GM21423 (cell line): ENCODE data around the gene LARGE2.

Experiments used
- ATAC-seq: cut with Tn5 transposase; IDR thresholded peaks from one replicate; pipeline ENCODE4 v1.9.1; 2021; ENCODE audit warnings: mild to moderate bottlenecking, moderate library complexity; ENCODE audit not compliant: unreplicated experiment

LARGE2 gene

GRCh38 chr11:45913514-45913913 is 8.9 kb upstream of the LARGE2 start:
- no peak for ATAC-seq

- no peak for ATAC-seq
These were observed 8.4 kb upstream of the LARGE2 start for GRCh38 chr11:45913942-45914635.

- ATAC-seq = no peak
These were observed 7.0 kb upstream of the LARGE2 start for GRCh38 chr11:45915446-45915845.

- peak; percentile 1 for ATAC-seq
These were observed 5.2 kb upstream of the LARGE2 start for GRCh38 chr11:45917286-45917622.

- peak; percentile 79 for ATAC-seq
These were observed 4.7 kb upstream of the LARGE2 start, which contains the start of gene PEX16 for GRCh38 chr11:45917623-45918330. Gene PEX16 (minus strand): TSS chr11:45917877. CDS start chr11:45917811, 66 bp downstream.

GRCh38 chr11:45918331-45918941 is 4.0 kb upstream of the LARGE2 start:
- peak; percentile 41 for ATAC-seq

- ATAC-seq = no peak
These were observed 3.3 kb upstream of the LARGE2 start for GRCh38 chr11:45918962-45919675.

- ATAC-seq = no peak
These were observed 2.5 kb upstream of the LARGE2 start for GRCh38 chr11:45919806-45920530.

- no peak for ATAC-seq
These were observed 1.7 kb upstream of the LARGE2 start for GRCh38 chr11:45920531-45921477.

- ATAC-seq = no peak
These were observed 663 bp upstream of the LARGE2 start for GRCh38 chr11:45921561-45922424.

GRCh38 chr11:45924036-45924915 is 1.8 kb downstream of the LARGE2 start:
- no peak for ATAC-seq

GRCh38 chr11:45924927-45925326 is 2.5 kb downstream of the LARGE2 start:
- ATAC-seq = no peak

GRCh38 chr11:45925550-45925949 is 3.1 kb downstream of the LARGE2 start:
- ATAC-seq = no peak

GRCh38 chr11:45926001-45926401 is 3.5 kb downstream of the LARGE2 start:
- ATAC-seq = no peak

GRCh38 chr11:45926536-45927331 is 4.3 kb downstream of the LARGE2 start:
- ATAC-seq = no peak

- no peak for ATAC-seq
These were observed 4.9 kb downstream of the LARGE2 start for GRCh38 chr11:45927332-45927683.
